HEK293 (cell line): ENCODE data around the gene DAW1.

Experiments
- ATF2 ChIP-seq: fragments of 450-650 bp; formaldehyde crosslinking; IDR thresholded peaks from 2 replicates; pipeline ENCODE4 v1.5.1; 2016; ENCODE audit warnings: missing biosample characterization, missing genetic modification characterization, low read depth
- CTCF ChIP-seq: fragments of 450-650 bp; formaldehyde crosslinking; IDR thresholded peaks from 2 replicates; pipeline ENCODE4 v1.5.1; 2016; ENCODE audit warnings: missing biosample characterization, missing genetic modification characterization
- FEZF1 ChIP-seq: fragments of 450-650 bp; formaldehyde crosslinking; IDR thresholded peaks from 2 replicates; pipeline ENCODE4 v1.5.1; 2016; ENCODE audit warnings: missing biosample characterization, missing genetic modification characterization
- KLF8 ChIP-seq: fragments of 450-650 bp; formaldehyde crosslinking; IDR thresholded peaks from 2 replicates; pipeline ENCODE4 v1.5.1; 2016; ENCODE audit warnings: missing biosample characterization, missing genetic modification characterization
- TCF7L2 ChIP-seq: IDR thresholded peaks from 2 replicates; pipeline ENCODE4 v1.6.1; 2011; ENCODE audit warnings: low read depth, mild to moderate bottlenecking, inconsistent platforms, low read length, moderate library complexity, borderline replicate concordance
- YY1 ChIP-seq: fragments of 450-650 bp; formaldehyde crosslinking; IDR thresholded peaks from 2 replicates; pipeline ENCODE4 v1.5.1; 2018; ENCODE audit warnings: missing biosample characterization, missing genetic modification characterization
- ZNF174 ChIP-seq: fragments of 450-650 bp; formaldehyde crosslinking; IDR thresholded peaks from 2 replicates; pipeline ENCODE4 v1.5.0; 2017; ENCODE audit warnings: missing biosample characterization, mild to moderate bottlenecking, missing genetic modification characterization
- ZNF274 ChIP-seq, 2 experiments: fragments of 200-500 bp in 1 of 2; fragments of 450-650 bp in 1 of 2; sonication (Bioruptor generic) in 1 of 2; formaldehyde crosslinking in 1 of 2; IDR thresholded peaks; 2 replicates each; pipeline versions ENCODE4 v1.5.1 to v1.6.1; 2014 to 2016; ENCODE audit warnings: borderline replicate concordance in 1 of 2, inconsistent platforms in 1 of 2, low read length in 1 of 2, missing biosample characterization in 1 of 2, missing genetic modification characterization in 1 of 2
- ZNF391 ChIP-seq: fragments of 450-650 bp; formaldehyde crosslinking; IDR thresholded peaks from 2 replicates; pipeline ENCODE4 v1.5.1; 2016; ENCODE audit warnings: low read depth, missing biosample characterization, missing genetic modification characterization, borderline replicate concordance
- ZNF48 ChIP-seq: fragments of 450-650 bp; formaldehyde crosslinking; IDR thresholded peaks from 2 replicates; pipeline ENCODE4 v1.5.1; 2016; ENCODE audit warnings: missing biosample characterization, missing genetic modification characterization
- TF ChIP-seq, protein P1 (sequence below): fragments of 450-650 bp; formaldehyde crosslinking; IDR thresholded peaks from 2 replicates; pipeline ENCODE4 v1.5.1; 2016; ENCODE audit warnings: missing biosample characterization, missing genetic modification characterization

GRCh38 chr2:227867386-227867785 lies 4.0 kb upstream of the DAW1 start:
- no peak for TF ChIP-seq ATF2
- TF ChIP-seq, protein P1, sequence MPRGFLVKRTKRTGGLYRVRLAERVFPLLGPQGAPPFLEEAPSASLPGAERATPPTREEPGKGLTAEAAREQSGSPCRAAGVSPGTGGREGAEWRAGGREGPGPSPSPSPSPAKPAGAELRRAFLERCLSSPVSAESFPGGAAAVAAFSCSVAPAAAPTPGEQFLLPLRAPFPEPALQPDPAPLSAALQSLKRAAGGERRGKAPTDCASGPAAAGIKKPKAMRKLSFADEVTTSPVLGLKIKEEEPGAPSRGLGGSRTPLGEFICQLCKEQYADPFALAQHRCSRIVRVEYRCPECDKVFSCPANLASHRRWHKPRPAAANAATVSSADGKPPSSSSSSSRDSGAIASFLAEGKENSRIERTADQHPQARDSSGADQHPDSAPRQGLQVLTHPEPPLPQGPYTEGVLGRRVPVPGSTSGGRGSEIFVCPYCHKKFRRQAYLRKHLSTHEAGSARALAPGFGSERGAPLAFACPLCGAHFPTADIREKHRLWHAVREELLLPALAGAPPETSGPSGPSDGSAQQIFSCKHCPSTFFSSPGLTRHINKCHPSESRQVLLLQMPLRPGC (tag by site-specific recombination): no peak
- no peak for TF ChIP-seq ZNF48 (tag by site-specific recombination)
- TF ChIP-seq YY1 (tag by site-specific recombination): no peak
- no peak for TF ChIP-seq CTCF (tag by site-specific recombination)
- TF ChIP-seq KLF8: no peak
- TF ChIP-seq ZNF174 (tag by site-specific recombination): no peak
- no peak for TF ChIP-seq TCF7L2
- TF ChIP-seq ZNF274 (IDR thresholded peaks at IDR 0.05; ENCODE audit: low read length): no peak
- TF ChIP-seq ZNF274 (tag by site-specific recombination; IDR thresholded peaks at IDR 0.05; ENCODE audit: borderline replicate concordance): no peak
- no peak for TF ChIP-seq ZNF391
- no peak for TF ChIP-seq FEZF1 (tag by site-specific recombination)
